CD8-positive, alpha-beta memory T cell (primary cell): ENCODE results near the gene TNS1. TPM values are rescaled to one million over a fixed set of nuclear protein-coding genes. Genes with fewer than 3 reads are reported as not detected.

ENCODE experiments used
- CTCF ChIA-PET: fragments of 350-600 bp; sonication (Branson Sonifier 250); formaldehyde crosslinking; loops from one replicate; lab custom pipeline; 2021; ENCODE audit warnings: antibody characterized with exemption; lab: Charles Lee
- POLR2A ChIA-PET: fragments of 350-600 bp; sonication (Branson Sonifier 250); formaldehyde crosslinking; loops from one replicate; lab custom pipeline; 2021; ENCODE audit warnings: antibody characterized with exemption; lab: Charles Lee
- DNase-seq, 5 donors: peaks; one replicate each; pipeline versions ENCODE4 v3.0.0 to v3.0.0-alpha.2; 2020 to 2022; ENCODE audit warnings: mixed read lengths in 1 of 5
- H3K27ac ChIP-seq: one replicate; pipeline ENCODE4 v1.7.0; 2013; ENCODE audit warnings: low read depth, mild to moderate bottlenecking, low read length, moderate library complexity
- H3K27me3 ChIP-seq: 2 replicates; pipeline ENCODE4 v1.7.0; 2013; ENCODE audit warnings: low read length, mild to moderate bottlenecking; ENCODE audit not compliant: insufficient read depth, poor library complexity, severe bottlenecking
- H3K36me3 ChIP-seq: 2 replicates; pipeline ENCODE4 v1.7.0; 2013; ENCODE audit warnings: mild to moderate bottlenecking, low read length, moderate library complexity; ENCODE audit not compliant: insufficient read depth
- H3K4me1 ChIP-seq: 2 replicates; pipeline ENCODE4 v1.7.0; 2013; ENCODE audit warnings: mild to moderate bottlenecking, low read length, moderate library complexity; ENCODE audit not compliant: insufficient read depth
- H3K4me3 ChIP-seq: 2 replicates; pipeline ENCODE4 v1.7.0; 2013; ENCODE audit warnings: mild to moderate bottlenecking, low read length
- H3K9me3 ChIP-seq: 2 replicates; pipeline ENCODE4 v1.7.0; 2013; ENCODE audit warnings: mild to moderate bottlenecking, low read length
- H3K27ac Mint-ChIP-seq, 8 donors: one replicate each; pipeline ENCODE4 v1.8.0; 2020 to 2021; ENCODE audit warnings: mixed read lengths in 8 of 8, mild to moderate bottlenecking in 6 of 8, inconsistent platforms in 3 of 8, moderate library complexity in 3 of 8
- H3K27me3 Mint-ChIP-seq, 2 donors: one replicate each; pipeline ENCODE4 v1.8.0; 2020 to 2021; ENCODE audit warnings: mixed read lengths in 2 of 2, mild to moderate bottlenecking in 1 of 2, moderate library complexity in 1 of 2
- H3K36me3 Mint-ChIP-seq, 3 donors: one replicate each; pipeline ENCODE4 v1.8.0; 2020 to 2021; ENCODE audit warnings: mixed read lengths in 3 of 3, inconsistent platforms in 1 of 3, mild to moderate bottlenecking in 1 of 3
- H3K4me1 Mint-ChIP-seq, 3 donors: one replicate each; pipeline ENCODE4 v1.8.0; 2020 to 2021; ENCODE audit warnings: mixed read lengths in 3 of 3, inconsistent platforms in 1 of 3, mild to moderate bottlenecking in 1 of 3
- H3K4me3 Mint-ChIP-seq, 7 donors: one replicate each; pipeline ENCODE4 v1.8.0; 2020 to 2021; ENCODE audit warnings: mixed read lengths in 7 of 7, mild to moderate bottlenecking in 6 of 7, moderate library complexity in 4 of 7, inconsistent platforms in 2 of 7
- H3K9me3 Mint-ChIP-seq, 5 donors: one replicate each; pipeline ENCODE4 v1.8.0; 2020 to 2022; ENCODE audit warnings: mixed read lengths in 5 of 5, mild to moderate bottlenecking in 3 of 5, moderate library complexity in 2 of 5, inconsistent platforms in 1 of 5
- polyA plus RNA-seq: library from polyadenylated mRNA; unstranded; fragments of 300-500 nt; fragmentation: Illumina TruSeq; gene quantifications from one replicate; pipeline ENCODE4 v1.2.3, GENCODE V29; 2021
- total RNA-seq, 2 experiments: library from RNA; stranded (reverse); gene quantifications; one replicate each; pipeline ENCODE4 v1.2.3, GENCODE V29; 2021

TNS1 gene
- total and polyA plus RNA-seq, 3 experiments from 2014 or later = 1.1 to 1.8 TPM; not detected in 1

GRCh38 chr2:217915706-217916105 is 87.1 kb downstream of the TNS1 start:
- no peak for DNase-seq
- no peaks in the 10 kb centered on the region for H3K4me1 Mint-ChIP-seq
- POLR2A ChIA-PET = no interaction called here
- Histone ChIP-seq H3K4me1 (no peaks in the 10 kb centered on the region), H3K27me3 (no peaks in the 10 kb centered on the region), H3K9me3 (no peaks in the 10 kb centered on the region), H3K4me3 (no peak overlapping the region), H3K36me3 (no peaks in the 10 kb centered on the region), H3K27ac (no peak overlapping the region)
- no peak overlapping the region for H3K27ac Mint-ChIP-seq
- H3K27me3 Mint-ChIP-seq = peaks cover 14 to 19% of the 10 kb centered on the region in 2 donors
- H3K9me3 Mint-ChIP-seq = no peaks in the 10 kb centered on the region
- no peak overlapping the region for H3K4me3 Mint-ChIP-seq
- CTCF ChIA-PET = no interaction called here
- H3K36me3 Mint-ChIP-seq = no peaks in the 10 kb centered on the region

GRCh38 chr2:217914878-217915277 is 87.9 kb downstream of the TNS1 start:
- H3K27ac Mint-ChIP-seq = no peak overlapping the region

GRCh38 chr2:217914078-217914477 is 88.7 kb downstream of the TNS1 start:
- Histone ChIP-seq H3K9me3 (no peaks in the 10 kb centered on the region), H3K36me3 (no peaks in the 10 kb centered on the region), H3K27me3 (no peaks in the 10 kb centered on the region), H3K4me3 (no peak overlapping the region), H3K27ac (no peak overlapping the region), H3K4me1 (no peaks in the 10 kb centered on the region)
- Mint-ChIP-seq H3K36me3 (no peaks in the 10 kb centered on the region), H3K27ac (no peak overlapping the region), H3K9me3 (no peaks in the 10 kb centered on the region), H3K4me1 (no peaks in the 10 kb centered on the region), H3K4me3 (no peak overlapping the region), H3K27me3 (peaks cover 14 to 17% of the 10 kb centered on the region in 2 donors)
- DNase-seq = no peak
- POLR2A ChIA-PET = no interaction called here
- CTCF ChIA-PET = no interaction called here

More at GRCh38 chr2:217914878-217915277, 87.9 kb downstream of the TNS1 start:
- ChIA-PET POLR2A (no interaction called here), CTCF (no interaction called here)
- Histone ChIP-seq H3K27me3 (no peaks in the 10 kb centered on the region), H3K4me3 (no peak overlapping the region), H3K4me1 (no peaks in the 10 kb centered on the region), H3K36me3 (no peaks in the 10 kb centered on the region), H3K9me3 (no peaks in the 10 kb centered on the region), H3K27ac (no peak overlapping the region)
- peaks cover 14 to 17% of the 10 kb centered on the region in 2 donors for H3K27me3 Mint-ChIP-seq
- H3K36me3 Mint-ChIP-seq = no peaks in the 10 kb centered on the region
- no peaks in the 10 kb centered on the region for H3K4me1 Mint-ChIP-seq
- no peaks in the 10 kb centered on the region for H3K9me3 Mint-ChIP-seq
- DNase-seq = no peak
- no peak overlapping the region for H3K4me3 Mint-ChIP-seq

GRCh38 chr2:217913436-217913835 is 89.4 kb downstream of the TNS1 start:
- CTCF ChIA-PET = interaction anchor here (1.0 kb wide), 1 partner anchor 26 kb away, joined by 3 read pairs; no protein-coding TSS in a partner anchor
- Mint-ChIP-seq H3K27ac (no peak overlapping the region), H3K4me1 (no peaks in the 10 kb centered on the region)

GRCh38 chr2:217912098-217913024 is 90.4 kb downstream of the TNS1 start:
- no peak for DNase-seq
- H3K36me3 Mint-ChIP-seq = no peaks in the 10 kb centered on the region
- H3K27ac Mint-ChIP-seq = no peak overlapping the region
- no peaks in the 10 kb centered on the region for H3K9me3 ChIP-seq
- H3K36me3 ChIP-seq = no peaks in the 10 kb centered on the region
- H3K27me3 Mint-ChIP-seq = peaks cover 15 to 18% of the 10 kb centered on the region in 2 donors
- no peaks in the 10 kb centered on the region for H3K4me1 Mint-ChIP-seq
- H3K4me1 ChIP-seq = no peaks in the 10 kb centered on the region
- POLR2A ChIA-PET = no interaction called here
- no peak overlapping the region for H3K4me3 ChIP-seq
- CTCF ChIA-PET = no interaction called here
- no peak overlapping the region for H3K27ac ChIP-seq
- no peak overlapping the region for H3K4me3 Mint-ChIP-seq
- H3K27me3 ChIP-seq = no peaks in the 10 kb centered on the region
- no peaks in the 10 kb centered on the region for H3K9me3 Mint-ChIP-seq

More at GRCh38 chr2:217913436-217913835, 89.4 kb downstream of the TNS1 start:
- no peaks in the 10 kb centered on the region for H3K36me3 ChIP-seq
- H3K27me3 ChIP-seq = no peaks in the 10 kb centered on the region
- Mint-ChIP-seq H3K4me3 (no peak overlapping the region), H3K36me3 (no peaks in the 10 kb centered on the region), H3K9me3 (no peaks in the 10 kb centered on the region), H3K27me3 (peaks cover 14 to 19% of the 10 kb centered on the region in 2 donors)
- H3K4me3 ChIP-seq = no peak overlapping the region
- H3K27ac ChIP-seq = no peak overlapping the region
- POLR2A ChIA-PET = no interaction called here
- H3K4me1 ChIP-seq = no peaks in the 10 kb centered on the region
- H3K9me3 ChIP-seq = no peaks in the 10 kb centered on the region
- DNase-seq = no peak

GRCh38 chr2:217911283-217912097 is 91.3 kb downstream of the TNS1 start:
- POLR2A ChIA-PET = no interaction called here
- H3K4me1 ChIP-seq = no peaks in the 10 kb centered on the region
- Mint-ChIP-seq H3K4me3 (no peak overlapping the region), H3K4me1 (no peaks in the 10 kb centered on the region), H3K27ac (no peak overlapping the region), H3K27me3 (peaks cover 14 to 20% of the 10 kb centered on the region in 2 donors), H3K36me3 (no peaks in the 10 kb centered on the region), H3K9me3 (no peaks in the 10 kb centered on the region)
- H3K4me3 ChIP-seq = no peak overlapping the region
- no peak overlapping the region for H3K27ac ChIP-seq
- H3K36me3 ChIP-seq = no peaks in the 10 kb centered on the region
- CTCF ChIA-PET = no interaction called here
- H3K9me3 ChIP-seq = no peaks in the 10 kb centered on the region
- no peak for DNase-seq
- no peaks in the 10 kb centered on the region for H3K27me3 ChIP-seq

- no peak overlapping the region for H3K27ac Mint-ChIP-seq
- ChIA-PET POLR2A (no interaction called here), CTCF (no interaction called here)
- Histone ChIP-seq H3K4me3 (no peak overlapping the region), H3K27me3 (no peaks in the 10 kb centered on the region), H3K4me1 (no peaks in the 10 kb centered on the region), H3K36me3 (no peaks in the 10 kb centered on the region), H3K27ac (no peak overlapping the region), H3K9me3 (no peaks in the 10 kb centered on the region)
- H3K4me1 Mint-ChIP-seq = peaks cover 0 to 3% (median 0%) of the 10 kb centered on the region in 3 donors
- H3K4me3 Mint-ChIP-seq = no peak overlapping the region
- no peaks in the 10 kb centered on the region for H3K9me3 Mint-ChIP-seq
- H3K36me3 Mint-ChIP-seq = no peaks in the 10 kb centered on the region
- DNase-seq = no peak
- H3K27me3 Mint-ChIP-seq = peaks cover 15 to 24% of the 10 kb centered on the region in 2 donors
These were observed 92.0 kb downstream of the TNS1 start for GRCh38 chr2:217910875-217911212.
